ENCODE measurements around the gene HMOX2. TPM values are rescaled to one million over a fixed set of nuclear protein-coding genes. Genes with fewer than 3 reads are reported as not detected.

The HMOX2 gene
- total and polyA plus RNA-seq, 2 donors (not counting 3 experiments of a cell fraction or from before 2014, with no cell fraction given): 80.7 to 86.3 TPM

DNA sequence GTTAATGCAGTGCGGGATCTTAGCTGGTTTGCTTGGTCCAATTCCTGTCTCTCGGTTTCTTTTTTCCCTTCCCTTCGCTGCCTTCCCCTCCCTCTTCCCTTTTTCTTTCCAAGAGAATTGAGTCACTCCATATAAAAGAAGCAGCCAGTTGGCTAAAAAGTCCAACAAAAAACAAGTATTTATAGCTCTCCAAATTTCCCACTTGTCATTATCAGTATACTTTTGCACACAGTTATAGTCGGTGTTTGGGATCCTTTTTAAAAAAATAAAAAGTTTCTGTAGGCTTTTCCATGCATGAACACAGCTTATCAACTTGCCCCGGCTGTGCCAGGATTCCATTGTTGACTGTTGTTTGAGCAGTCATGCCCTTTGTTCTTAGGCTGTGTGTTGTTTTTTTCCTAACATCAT, 24.9 kb downstream of the HMOX2 start:
- H3K9me1 ChIP-seq (replicated peaks; ENCODE audit: control insufficient read depth, extremely low read depth, insufficient read depth, low read length): peaks cover 2% of the 10 kb centered on the region
- H3K4me1 ChIP-seq (ENCODE audit: control insufficient read depth, extremely low read depth, insufficient read depth, low read length): peaks cover 22% of the 10 kb centered on the region
- peaks cover 36% of the 10 kb centered on the region for H3K79me2 ChIP-seq (ENCODE audit: control insufficient read depth, insufficient read depth, low read length)
- ChIA-PET POLR2A (interaction anchor here (1.3 kb wide), 1 partner anchor 13 kb away, joined by 8 read pairs; no protein-coding TSS in a partner anchor), CTCF (interaction anchor here (0.6 to 4.9 kb wide), 16 partner anchors 11 to 271 kb away, joined by 3 to 39 read pairs (median 4); partner anchors contain the start of genes HMOX2, MGRN1 and NMRAL1)
- H3K27ac ChIP-seq (ENCODE audit: insufficient read depth, low read depth, low read length): peak overlapping the region; percentile 76
- intact Hi-C loops (cut with micrococcal nuclease): no loop called here
- no TSS peak for BruUV-seq (replicated peaks)
- H3K27me3 ChIP-seq (ENCODE audit: control insufficient read depth in 2 of 2, insufficient read depth in 2 of 2, low read length in 2 of 2): no peaks in the 10 kb centered on the region
- H2AFZ ChIP-seq (ENCODE audit: low read depth, low read length): no peak overlapping the region
- dilution Hi-C loops (cut with MboI; ENCODE audit: extremely low pct_ligation_motif_present, low sequenced_read_pairs): no loop called here
- FAIRE-seq (no peak), DNase-seq (ENCODE audit: low read depth, low spot score) (peak; percentile 91)
- peak overlapping the region; percentile 64 for H3K9ac ChIP-seq (replicated peaks; ENCODE audit: extremely low read depth, insufficient read depth, low read length)
- H3K4me2 ChIP-seq (ENCODE audit: insufficient read depth, low read length): peak overlapping the region; percentile 78
- H3K36me3 ChIP-seq (ENCODE audit: control insufficient read depth in 2 of 2, extremely low read depth in 1 of 2, insufficient read depth in 2 of 2, low read length in 2 of 2): peaks cover 3 to 4% of the 10 kb centered on the region in 2 experiments
- no peaks in the 10 kb centered on the region for H4K20me1 ChIP-seq (replicated peaks; ENCODE audit: control insufficient read depth, extremely low read depth, insufficient read depth, low read length)
- peak overlapping the region in 1 of 3 experiments; percentile 31 for H3K4me3 ChIP-seq (replicated peaks in 1 of 3; ENCODE audit: insufficient read depth in 1 of 3, low read depth in 1 of 3, low read length in 3 of 3)
- no peaks in the 10 kb centered on the region for H3K9me3 ChIP-seq (replicated peaks; ENCODE audit: control insufficient read depth, insufficient read depth, low read length)
- TF ChIP-seq POLR2A (IDR thresholded peaks at IDR 0.05; ENCODE audit: low read depth, low read length) (no peak), MYC (IDR thresholded peaks at IDR 0.05; ENCODE audit: low read depth, low read length) (no peak), FOS (IDR thresholded peaks at IDR 0.05; ENCODE audit: borderline replicate concordance, insufficient read depth, low read length) (no peak), CTCF (IDR thresholded peaks at IDR 0.05; ENCODE audit: extremely low read depth in 1 of 2, insufficient read depth in 1 of 2, low read depth in 1 of 2, low read length in 2 of 2) (no peak), POLR2AphosphoS5 (IDR thresholded peaks at IDR 0.05; ENCODE audit: insufficient read depth, low read depth, low read length) (no peak), EZH2 (IDR thresholded peaks at IDR 0.05; ENCODE audit: borderline replicate concordance, low read depth, low read length, severe bottlenecking) (no peak), MAX (IDR thresholded peaks at IDR 0.05; ENCODE audit: insufficient read depth, insufficient read length) (no peak), GATA2 (IDR thresholded peaks at IDR 0.05; ENCODE audit: insufficient read depth, insufficient read length, low read depth, low read length) (no peak), JUN (IDR thresholded peaks at IDR 0.05; ENCODE audit: borderline replicate concordance, insufficient read depth, insufficient read length, low read depth) (no peak)

Data from endothelial cell of umbilical vein (primary cell).